DMS153 treated with DMSO at 0.1 percent for 48 hours (cell line): ENCODE data around the gene NADSYN1.
A peak's percentile ranks its signal among the peaks of the same experiment; 100 is the strongest.
"Not testable (repeated sequence)": the region's sequence is repeated elsewhere in the genome, so short reads cannot be mapped to it uniquely, and the experiment has no call there.

Experiments used
- DNase-seq: peaks from one replicate; lab custom pipeline; 2025; ENCODE audit not compliant: unreplicated experiment; lab: John Stamatoyannopoulos, UW

Gene NADSYN1

DNA sequence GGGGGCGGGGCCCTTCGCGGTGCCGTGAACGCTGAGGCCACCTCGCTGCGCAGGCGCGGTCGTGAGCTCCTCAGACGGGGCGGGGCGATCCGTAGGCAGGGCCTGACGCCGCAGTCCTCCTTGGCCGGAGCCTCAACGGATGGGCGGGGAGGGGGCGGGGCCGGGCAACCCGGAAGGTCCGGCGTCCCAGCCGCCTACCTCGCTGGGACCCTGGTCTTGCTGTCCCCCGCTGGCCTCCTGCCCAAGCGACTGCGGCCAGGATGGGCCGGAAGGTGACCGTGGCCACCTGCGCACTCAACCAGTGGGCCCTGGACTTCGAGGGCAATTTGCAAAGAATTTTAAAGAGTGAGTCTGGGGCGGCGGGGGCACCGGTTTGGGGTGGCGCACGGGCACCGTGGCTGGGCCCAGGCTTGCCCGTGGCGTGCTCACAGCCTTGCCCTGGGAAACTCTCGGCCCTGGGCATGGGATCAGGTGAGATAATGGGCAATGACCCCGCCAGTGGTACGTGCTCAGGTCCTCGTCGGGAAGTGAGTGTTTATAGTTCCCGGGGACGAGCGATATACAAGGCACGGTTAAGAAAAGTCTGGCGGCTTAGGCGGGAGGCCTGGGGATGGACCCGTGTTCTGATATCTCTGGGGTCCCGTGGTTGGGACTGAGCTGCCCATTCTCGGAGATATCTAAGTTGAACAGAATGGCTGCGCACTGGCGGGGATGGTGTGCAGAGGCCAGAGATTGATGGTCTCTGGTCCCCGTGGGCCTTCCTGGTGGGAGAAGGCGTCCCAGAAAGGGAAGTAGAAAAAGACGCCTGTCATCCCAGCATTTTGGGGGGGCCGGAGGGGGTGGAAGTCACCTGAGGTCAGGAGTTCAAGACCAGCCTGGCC, at the start of gene NADSYN1:
Gene NADSYN1 (plus strand): TSS at position 167 of the 881 bp plus-strand sequence. CDS start 94 bp downstream, at position 261.
- DNase-seq: peak; percentile 85

DNA sequence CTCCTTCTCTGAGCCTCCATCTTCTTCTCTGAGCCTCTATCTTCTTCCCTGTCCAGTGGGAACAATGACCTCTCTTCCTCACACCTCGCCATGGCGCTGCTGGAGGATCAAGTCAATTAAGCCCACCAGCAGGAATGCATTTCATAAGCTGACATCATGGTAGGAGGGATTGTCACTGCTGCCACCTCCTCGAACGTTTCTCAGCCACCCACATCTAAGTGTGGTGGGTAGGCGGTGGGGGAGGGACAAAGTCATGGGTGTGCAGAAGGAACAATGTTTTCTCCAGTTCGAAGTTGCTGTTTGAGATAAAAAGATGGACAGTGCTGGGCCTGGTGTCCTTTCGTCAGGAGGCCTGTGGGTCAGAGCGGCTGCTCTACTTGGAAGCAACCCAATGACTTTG, 48.8 kb upstream of the NADSYN1 start:
- no peak for DNase-seq

- DNase-seq: no peak
Measured at GRCh38 chr11:71406681-71407080, 46.3 kb upstream of the NADSYN1 start.

DNA sequence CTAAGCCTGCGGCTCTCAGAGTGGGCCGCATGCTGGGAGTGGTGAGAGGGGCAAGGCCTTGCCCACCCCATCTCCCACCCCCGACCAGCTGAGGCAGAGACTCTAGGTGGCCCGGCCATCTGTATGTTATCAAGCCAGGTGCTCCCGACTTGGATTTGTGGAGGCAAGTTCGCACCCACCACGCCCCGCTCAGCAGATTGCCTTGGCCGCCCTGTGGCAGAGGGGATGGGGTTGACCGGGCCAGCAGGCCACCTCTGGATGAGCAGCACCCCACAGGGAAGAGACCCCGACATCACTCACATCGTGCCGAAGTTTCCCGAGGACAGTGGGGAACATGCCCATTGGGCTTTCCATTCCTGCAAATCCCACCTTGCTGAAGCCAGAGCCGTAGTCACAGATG, 45.6 kb upstream of the NADSYN1 start:
- DNase-seq: no peak

- DNase-seq: no peak
Measured at GRCh38 chr11:71408826-71409225, 44.2 kb upstream of the NADSYN1 start.

GRCh38 chr11:71410363-71410966, 42.5 kb upstream of the NADSYN1 start:
- DNase-seq: no peak

DNA sequence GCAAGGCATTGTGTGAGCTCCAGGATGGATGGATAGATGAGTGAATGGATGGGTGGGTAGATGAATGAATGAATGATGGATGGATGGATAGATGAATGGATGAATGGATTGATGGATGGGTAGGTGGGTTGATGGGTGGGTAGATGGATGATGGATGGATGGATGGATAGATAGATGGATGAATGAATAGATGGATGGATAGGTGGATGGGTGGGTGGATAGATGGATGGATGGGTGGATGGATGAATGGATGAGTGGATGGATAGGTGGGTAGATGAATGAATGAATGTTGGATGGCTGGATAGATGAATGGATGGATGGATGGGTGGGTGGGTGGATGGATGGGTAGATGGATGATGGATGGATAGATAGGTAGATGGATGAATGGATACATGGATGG, 38.4 kb upstream of the NADSYN1 start:
- DNase-seq: no peak

DNA sequence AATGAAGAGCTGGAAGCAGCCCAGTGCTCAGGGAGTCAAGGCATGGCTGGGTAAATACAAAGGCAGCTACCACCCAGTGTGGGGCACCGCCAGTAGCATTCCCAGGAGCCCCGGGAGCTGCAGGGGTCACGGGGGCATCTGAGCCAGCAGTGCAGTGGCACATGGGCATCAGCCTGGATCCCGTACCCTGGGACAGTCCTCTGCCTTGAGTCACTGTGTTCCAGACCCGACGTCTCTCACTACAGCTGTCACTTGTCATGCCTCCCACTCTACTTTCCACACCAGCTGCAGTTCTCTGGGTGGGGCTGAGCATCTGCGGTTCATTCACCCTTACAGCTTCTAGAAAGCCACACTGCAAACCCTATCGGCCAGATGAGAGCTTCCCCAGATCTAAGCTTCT, 34.4 kb upstream of the NADSYN1 start:
- no peak for DNase-seq

DNA sequence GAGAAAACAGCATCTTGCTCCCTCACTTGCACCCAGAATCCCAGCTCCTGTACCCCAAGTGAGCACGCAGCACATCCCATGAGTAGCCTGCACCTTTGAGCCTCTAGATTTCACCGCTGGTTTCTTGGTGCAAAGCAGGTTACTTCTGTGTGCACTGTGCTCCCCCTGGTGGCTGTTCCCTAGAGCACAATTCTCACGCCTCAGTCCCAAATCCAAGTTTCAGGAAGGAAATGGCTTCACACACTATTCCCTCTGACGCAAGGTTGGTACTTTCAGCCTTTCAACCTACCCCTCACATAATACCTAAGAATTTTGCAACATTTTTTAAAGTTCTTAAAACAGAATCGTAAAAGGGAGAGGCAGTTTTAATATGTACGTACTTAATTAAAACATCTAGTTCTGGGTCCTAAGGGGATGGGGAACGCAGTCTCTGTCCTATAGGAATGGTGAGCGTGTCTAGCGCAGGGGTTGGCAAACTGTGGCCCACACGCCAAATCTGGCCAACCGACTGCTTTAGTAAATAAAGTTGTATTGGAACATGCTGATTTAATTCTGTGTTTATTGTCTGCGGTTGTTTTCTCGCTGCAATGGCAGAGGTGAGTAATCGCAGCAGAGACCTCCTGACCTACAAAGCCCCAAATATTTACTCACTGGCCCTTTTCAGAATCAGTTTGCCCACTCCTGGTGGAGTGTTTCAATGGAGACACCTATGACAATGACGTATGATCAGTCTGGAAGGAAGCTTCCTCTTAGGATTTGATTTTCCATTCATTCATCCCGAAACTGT, 32.4 kb upstream of the NADSYN1 start:
- DNase-seq: peak; percentile 57

DNA sequence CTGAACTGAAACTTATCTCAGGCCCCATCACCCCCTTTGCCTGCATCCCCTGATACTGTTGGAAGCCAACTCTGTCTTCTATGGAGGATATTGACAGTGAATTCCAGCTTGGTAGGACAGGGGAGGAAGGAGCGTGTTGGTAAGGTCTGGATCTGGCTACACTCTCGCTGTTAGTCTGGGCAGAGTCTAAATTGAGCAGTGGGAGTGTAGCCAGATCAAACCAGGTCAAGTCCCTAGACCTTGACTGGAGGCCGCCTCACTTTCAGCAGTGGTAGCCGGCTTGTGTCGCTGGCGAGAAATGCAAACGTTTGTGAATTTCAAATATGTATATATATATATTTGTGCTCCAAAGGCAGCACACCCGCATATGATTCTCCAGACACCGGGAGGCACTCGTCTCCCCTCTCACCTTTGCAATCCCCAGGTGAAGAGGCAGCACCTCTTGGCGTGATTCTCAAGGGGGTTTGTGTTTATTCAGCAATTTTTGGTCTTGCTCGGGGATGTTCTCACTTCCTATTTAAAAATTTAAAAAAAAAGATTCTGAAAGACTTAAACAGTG, 31.5 kb upstream of the NADSYN1 start:
- DNase-seq: no peak

DNA sequence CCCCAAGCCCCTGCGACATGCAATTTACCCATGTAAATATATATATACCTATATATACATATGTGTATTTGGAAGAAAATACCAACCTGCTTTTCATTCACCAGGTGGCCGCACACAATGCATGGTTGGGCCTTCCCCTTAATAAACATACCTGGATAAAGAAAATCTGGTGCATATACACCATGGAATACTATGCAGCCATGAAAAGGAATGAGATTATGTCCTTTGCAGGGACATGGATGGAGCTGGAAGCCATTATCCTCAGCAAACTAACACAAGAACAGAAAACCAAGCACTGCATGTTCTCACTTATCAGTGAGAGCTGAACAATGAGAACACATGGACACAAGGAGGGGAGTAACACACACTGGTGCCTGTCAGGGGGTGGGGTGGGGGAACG, 30.7 kb upstream of the NADSYN1 start:
- not testable (repeated sequence) for DNase-seq

- DNase-seq: no peak
Measured at GRCh38 chr11:71423181-71423790, 29.7 kb upstream of the NADSYN1 start.

DNA sequence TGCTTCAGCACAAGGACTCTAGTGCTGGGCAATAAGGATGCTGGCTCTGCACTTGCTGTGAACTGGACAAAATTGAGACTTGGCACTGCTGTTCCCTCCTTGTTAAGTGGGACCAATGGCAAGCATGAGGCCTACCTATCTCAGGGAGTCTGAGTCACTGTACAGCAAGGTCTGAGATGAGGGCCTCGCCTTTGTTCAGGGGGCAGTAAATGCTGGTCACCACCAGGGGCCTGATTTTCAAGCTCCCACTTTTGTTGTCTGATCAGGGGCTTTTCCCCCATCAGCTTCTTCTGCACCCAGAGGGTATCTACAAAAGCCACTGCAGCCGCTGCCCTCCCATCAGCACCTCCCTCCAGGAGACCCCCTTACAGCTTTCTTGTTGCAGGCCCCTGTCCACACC, 27.6 kb upstream of the NADSYN1 start:
- DNase-seq: no peak

- no peak for DNase-seq
Measured at GRCh38 chr11:71425860-71426259, 27.1 kb upstream of the NADSYN1 start.

DNA sequence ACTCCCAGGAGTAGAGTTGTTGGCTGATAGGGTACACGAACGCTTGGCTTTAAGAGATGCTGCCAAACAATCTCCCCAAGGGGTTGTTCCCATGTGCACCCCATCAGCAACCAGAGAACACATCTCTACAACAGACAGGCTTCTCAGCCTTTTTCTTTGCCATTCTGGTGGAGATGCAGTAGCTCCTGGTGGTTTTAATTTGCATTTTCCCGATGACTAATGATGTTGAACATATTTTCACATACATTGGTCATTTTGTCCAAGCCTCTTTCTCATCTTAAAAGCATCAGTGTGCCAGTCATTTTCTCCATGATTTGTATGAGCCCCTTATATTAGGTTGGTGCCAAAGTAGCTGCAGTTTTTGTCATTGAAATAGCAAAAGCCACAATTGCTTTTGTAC, 26.6 kb upstream of the NADSYN1 start:
- no peak for DNase-seq

DNA sequence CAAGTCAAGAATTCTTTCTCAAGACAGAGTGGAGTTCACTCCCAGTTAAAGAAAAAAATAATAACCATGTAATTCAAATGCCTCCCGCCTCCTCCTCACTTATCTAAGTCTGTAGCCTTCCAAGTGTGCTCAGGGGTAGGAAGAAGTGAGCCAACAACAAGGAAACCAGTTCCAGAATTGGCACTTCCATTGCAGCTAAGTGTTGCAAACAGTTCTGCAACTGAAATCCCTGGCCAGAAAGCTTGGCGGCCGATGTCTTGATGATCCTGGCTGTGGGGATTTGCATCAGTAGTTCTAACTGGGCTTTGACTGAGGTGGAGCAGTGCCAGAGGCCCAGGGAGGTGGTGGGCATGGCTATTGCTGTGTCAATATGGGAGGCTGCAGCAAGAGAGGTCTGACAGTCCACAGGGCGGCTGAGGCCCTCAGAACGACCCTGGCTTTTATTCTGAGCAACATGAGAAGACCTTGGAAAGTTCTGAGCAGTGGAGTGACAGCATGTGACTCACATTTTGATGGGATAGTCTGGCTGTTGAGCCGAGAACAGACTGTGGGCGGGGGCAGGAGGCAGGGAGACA, 24.1 kb upstream of the NADSYN1 start:
- no peak for DNase-seq

- DNase-seq: no peak
Measured at GRCh38 chr11:71429701-71430100, 23.3 kb upstream of the NADSYN1 start.

DNA sequence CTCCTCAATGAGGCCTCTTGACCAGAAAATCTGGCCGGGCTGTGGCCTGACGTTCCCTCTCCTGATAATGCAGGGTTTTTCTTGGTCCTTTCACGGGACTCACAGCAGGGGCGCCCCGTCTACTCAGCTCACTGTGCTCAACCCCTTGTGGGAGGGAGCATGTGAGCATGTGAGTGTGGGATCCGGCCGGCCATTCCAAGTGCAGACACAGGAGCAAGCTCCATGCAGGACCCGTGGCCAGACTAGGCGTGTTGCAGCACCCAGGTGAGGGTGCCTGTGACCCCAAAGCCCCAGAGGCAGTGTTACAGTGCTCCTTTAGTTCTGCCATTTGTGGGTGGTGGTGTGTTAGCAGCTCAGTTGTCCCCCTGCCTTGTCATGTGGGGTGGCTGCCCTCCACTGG, 22.8 kb upstream of the NADSYN1 start:
- no peak for DNase-seq

DNA sequence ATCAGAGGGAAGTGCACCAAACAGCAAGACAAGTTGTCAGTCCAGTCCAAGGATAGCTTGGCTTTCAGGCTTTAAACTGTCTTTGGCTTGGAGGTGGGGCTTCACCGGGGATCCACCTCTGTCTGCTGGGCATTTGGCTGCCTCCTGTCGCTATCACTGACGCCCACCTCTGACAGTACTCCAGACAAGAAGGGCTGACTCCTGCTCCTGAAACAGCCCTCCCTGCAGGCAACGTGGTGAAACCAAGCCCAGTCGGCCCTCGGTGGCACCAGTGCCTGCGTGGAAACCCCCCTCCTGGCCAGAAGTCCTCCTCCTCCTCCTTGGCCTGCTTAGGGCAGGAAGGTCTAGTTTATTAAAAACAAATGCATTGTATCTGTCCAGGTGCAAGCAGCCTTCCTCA, 21.7 kb upstream of the NADSYN1 start:
- DNase-seq: no peak

DNA sequence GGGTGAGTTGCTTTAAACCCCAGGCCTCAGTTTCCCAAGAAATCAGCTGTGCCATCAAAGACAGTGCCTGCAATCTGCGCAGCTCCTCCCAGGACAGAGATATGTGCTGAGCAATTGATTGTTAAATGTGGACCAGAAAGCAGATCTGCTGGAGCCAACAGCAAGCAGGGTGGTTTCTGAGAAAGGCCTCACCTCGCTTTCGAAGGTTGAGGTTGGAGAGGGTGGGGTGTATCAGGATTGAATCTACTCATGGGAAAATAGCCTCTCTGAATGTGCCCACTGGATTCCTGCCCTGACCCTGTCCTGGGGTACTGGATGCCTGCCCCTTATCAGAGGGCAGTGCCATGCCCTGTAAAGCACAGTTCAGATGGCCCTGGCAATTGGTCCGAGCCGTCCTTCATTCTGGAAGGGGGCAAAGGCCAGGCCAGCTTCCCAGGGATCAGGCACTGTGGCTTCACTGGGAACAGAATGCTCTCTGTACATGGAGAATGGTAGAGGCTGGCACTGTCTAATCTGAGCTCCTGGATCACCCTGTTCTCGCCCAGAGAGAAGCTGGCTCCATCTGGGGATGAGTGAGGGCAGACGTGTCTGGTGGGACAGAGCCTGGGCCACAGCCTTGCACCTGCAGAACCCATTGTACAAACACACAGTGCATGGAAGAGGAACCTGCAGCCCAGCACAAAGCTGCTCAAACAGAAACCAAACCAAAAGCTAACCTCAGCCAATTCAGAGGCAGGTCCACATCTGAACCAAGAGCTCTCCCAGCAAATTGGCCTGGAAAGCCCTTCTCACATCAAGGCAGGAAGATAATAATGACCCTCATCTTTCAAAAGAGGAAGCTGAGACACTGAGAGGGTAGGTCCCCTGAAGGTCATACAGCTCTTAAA, 20.0 kb upstream of the NADSYN1 start:
- no peak for DNase-seq
